IPS-11a (cell line): ENCODE results near the gene PSMB7.

Experiments used
- H3K4me3 ChIP-seq: one replicate; pipeline ENCODE4 v1.5.1; 2013; ENCODE audit warnings: low read depth, low read length, control low read depth

Gene PSMB7

DNA sequence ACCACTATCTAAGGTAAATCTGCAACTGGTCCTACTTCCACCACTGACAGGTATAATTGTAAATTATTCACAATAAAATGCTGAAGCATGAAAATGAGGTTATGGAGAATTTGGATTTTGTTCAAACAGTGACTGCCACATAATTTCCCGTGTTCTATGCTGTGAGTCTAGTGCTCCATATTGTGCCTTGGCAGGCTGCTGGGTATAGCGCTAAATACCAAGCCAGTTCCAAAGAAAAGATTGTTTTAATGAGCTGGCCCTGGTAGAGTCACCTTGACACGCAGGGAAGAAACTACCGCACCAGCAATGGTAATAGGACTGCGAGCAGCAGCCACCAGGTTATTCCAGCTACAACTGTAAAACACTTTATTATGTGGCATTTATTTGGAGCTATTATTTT, 30.4 kb downstream of the PSMB7 start:
- no peak overlapping the region for H3K4me3 ChIP-seq

DNA sequence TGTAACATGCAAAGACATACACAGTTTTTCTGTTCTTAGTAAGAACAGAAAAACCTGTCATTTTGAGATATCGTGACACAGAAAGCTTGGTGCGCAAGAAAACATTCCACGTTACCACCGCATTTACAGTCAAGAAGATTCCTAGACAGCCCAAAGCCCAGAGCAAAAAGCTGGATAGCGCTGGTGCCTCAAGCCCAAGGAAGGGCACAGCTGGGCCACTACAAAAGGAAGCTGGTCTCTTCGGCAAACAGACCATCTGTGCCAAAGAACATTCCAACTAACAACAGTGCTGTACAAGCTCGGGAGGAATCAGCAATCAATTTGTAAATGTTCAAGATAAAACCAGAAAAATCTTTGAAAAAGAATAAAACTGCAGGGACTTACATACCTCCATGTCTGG, 31.0 kb downstream of the PSMB7 start:
- H3K4me3 ChIP-seq = no peak overlapping the region

DNA sequence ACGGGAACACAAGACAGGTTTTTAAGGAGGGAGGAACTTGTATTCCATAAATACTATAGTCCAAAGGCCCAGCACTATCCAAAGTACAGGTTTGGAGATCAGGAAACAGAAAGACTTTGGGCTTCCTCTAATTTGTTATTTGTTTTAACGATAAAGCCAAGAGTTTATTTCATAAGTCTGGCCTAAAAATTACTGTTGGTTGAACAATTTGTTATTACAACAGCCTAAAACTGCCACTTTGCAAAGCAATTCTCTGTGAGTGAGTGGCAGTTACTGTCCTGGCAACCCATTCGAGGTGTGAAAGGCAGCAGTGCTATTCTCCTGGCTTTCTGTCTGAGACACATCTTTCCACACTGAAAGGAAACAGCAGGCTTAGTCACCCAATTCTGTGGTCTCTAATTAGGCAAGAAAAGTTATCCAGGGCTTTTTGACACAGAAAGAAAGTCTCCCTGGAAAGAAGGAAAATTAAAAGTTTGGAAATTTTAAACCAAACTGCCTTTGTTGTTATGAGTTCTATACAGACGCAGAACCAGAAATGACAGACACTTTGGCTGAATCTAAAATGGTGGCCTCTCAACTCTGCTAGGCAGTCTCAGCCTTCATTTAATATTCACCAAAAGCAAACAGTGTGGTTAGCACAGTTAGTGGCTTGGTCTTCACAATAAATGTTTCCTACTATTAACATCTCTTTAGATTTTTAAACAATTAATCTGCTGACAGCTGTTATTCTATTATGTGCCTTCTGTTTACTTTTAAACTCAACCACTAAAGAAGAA, 33.9 kb downstream of the PSMB7 start:
- no peak overlapping the region for H3K4me3 ChIP-seq

DNA sequence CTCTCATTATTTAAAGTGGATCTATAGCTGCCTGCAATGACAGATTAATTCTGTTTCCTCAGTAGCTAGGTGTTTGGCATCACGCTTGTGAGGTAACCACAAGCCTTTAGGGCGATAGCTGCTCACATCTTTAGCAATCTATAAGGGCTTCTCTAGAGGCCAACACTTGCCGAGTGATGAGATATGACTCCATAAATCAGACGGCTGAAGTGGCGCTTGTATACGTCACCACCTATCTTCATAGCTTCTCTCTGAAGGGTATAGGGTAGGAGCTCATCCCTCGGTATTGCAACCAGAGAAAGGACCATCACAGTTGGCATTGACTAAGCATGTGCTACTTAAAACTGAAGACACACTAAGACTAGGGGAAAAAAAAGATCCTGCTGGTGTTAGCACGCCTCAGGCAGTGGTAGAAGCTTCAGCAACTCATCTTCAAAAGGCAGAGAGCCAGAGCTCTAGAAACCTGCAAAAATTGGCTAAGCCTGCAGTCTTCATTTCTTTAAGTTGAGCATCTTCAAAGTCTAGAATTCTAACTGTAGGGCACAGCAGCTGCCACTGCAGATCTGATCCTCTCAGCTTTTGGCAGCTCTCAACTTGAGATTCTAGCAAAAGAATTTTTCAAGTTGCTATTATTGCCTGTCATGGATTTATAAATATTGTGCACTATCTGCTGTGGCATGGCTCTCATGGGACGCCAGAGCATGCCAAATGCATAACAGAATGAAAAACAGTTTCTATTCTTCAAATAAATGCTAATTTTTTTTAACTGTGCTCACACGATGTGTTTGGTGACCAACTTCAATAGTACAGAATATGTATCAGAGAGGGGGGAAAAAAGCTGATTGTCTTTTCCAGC, 37.5 kb downstream of the PSMB7 start:
- no peak overlapping the region for H3K4me3 ChIP-seq

DNA sequence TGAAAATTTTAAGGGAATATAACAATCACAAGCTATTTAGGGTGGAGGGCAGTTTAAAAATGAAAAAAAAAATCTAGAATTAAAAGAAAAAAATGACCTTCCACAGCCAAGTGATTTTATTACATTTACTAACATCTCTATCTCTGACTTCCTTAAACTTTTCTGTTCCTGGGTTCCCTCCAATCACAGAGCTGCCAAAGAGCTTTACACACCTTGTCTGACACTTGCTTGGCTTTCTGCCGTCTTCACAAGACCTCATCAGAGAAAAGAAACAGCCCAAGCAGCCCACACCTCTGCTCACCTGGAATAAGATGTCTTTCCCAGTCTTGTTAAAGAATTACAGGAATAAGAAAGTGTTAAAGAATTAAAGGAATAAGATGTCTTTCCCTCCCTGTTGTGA, 38.9 kb downstream of the PSMB7 start:
- no peak overlapping the region for H3K4me3 ChIP-seq

DNA sequence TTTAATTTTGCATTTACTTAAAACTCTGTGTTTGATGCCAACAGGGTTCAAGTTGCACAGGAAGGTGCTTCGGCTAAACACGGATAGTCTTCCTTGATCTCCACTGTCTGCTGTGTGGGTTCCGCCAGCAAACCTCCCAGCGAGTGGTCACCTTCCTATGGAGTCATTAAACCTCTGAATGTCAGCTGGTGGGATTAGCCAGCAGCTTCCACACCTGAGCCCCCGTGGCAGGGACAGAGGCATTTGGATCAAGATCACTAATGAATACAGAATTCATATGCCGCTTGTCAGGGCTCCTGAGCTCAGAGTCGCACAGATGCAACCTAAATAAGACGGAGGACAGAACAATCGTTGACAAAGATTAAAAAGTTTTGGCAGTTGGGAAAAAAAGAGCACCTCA, 39.5 kb downstream of the PSMB7 start:
- H3K4me3 ChIP-seq = no peak overlapping the region

DNA sequence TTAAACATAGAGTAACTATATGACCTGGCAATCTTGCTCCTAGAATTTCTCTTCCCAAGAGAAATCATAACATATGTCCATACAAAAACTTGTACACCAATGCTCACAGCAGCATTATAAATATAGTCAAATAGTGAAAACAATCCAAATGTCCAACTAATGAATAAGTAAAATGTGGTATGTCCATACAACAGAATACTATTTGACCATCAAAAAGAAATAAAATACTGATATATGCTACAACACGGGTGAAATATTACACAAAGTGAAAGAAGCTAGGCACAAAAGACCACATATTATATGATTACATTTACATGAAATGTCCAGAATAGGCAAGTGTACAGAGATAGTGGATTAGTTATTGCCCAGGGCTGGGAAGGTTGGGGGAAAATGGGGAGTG, 41.4 kb downstream of the PSMB7 start:
- H3K4me3 ChIP-seq = no peak overlapping the region

DNA sequence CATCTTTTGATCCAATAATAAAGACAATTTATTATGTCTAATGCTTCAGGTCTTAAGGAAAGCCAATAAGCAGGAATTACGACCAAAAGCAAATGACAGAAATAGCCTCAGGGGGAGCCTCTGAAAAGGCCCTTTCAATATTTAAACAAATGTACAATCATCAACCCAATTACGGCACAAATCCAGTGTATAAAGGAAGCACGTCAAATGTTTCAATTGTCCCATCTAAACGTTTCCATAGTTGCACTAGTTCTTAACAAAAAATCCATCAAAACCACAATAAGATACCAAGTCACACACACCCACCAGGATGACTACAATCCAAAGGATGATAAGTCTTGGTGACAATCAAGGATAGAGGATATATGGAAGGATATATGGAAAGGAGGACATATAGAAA, 41.9 kb downstream of the PSMB7 start:
- no peak overlapping the region for H3K4me3 ChIP-seq

DNA sequence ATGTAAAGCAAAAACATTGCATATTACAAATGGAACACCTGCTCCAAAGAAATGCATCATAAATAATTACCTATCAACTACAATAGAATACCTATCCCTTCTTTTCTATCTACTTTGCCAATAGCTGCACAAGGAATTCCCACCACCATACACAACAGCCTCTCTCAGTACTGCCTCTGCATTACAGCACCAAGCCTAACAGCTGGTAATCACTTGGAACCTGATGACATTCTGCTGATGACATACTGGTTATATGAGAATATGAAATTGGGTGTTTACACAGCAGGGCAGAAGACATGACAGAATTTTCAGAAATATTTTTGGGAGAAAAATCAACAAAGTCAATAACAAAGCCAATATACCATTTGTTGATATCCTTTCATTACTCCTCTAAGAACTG, 43.2 kb downstream of the PSMB7 start:
- no peak overlapping the region for H3K4me3 ChIP-seq

DNA sequence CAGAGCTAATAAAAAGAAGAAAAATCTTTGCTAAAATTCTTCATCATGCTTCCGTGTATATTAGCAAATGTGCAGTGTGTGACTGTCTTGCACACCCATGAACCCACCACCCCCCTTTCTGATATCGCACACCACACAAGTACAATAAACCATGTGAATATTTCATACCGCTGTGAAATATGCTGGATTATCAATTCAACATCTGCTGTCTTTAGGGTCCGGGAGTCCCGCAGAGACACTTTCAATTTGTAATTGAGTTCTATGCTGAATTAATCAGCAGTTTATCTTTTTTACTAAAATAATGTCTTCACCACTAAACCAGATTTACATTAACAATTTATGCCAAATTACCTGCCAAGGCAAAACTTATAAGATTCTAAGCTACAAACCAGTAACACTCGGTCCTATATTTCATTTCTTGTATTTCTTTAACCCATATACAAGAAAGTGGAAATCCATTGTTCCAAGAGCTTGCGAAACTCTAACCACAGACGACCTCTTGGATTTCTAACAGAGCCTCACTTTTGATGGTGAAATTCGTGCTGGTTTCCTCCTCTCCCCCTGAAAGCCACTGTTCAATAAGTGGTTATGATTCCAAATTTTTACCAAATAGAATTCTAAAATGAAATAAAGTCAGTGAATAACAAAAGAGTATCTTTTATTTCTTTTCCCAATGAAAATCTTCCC, 44.2 kb downstream of the PSMB7 start:
- no peak overlapping the region for H3K4me3 ChIP-seq

DNA sequence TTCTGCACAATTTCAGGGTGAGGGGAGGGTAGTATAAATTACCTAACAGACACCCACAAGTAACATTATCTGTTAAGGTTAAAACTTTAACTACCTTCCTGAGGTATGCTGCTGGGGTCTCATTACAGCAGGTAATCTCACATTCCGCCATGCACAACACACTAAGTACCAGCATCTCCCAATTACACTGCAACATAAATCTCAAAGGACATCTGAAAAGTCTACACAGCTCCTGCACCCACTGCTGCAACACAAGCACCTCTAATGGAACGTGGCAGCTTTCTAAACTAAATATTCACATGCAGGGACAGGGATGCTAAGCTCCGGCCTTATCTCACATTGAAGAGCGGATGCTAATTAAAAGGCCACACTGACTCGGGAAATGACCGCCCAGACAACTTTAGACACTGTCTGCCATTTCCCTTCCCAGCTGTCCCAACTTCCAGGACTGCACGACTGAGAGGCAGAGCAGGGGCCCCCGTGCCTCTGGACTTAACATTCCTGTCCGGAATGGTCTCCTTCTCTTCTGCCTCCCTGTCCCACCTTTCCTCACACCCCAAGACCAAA, 45.9 kb downstream of the PSMB7 start:
- H3K4me3 ChIP-seq = no peak overlapping the region

DNA sequence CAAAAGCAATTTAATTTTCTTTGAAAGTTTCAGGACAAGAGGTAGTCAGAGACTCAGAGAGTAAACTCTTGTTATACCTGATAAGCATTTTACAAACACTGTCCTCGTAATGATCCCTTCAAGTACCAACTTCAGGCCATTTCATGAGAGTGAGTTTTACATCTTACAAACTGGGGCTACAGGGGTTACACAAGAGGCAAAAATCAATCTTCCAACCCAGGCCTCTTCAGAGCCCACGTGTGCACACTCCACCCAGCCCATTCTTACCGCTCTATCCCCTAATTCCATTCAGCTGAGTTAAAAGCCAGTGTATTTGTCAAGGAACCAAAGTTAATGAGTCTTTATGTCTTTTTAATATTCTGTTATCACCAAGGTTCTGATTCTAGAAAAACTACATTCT, 46.5 kb downstream of the PSMB7 start:
- H3K4me3 ChIP-seq = no peak overlapping the region

DNA sequence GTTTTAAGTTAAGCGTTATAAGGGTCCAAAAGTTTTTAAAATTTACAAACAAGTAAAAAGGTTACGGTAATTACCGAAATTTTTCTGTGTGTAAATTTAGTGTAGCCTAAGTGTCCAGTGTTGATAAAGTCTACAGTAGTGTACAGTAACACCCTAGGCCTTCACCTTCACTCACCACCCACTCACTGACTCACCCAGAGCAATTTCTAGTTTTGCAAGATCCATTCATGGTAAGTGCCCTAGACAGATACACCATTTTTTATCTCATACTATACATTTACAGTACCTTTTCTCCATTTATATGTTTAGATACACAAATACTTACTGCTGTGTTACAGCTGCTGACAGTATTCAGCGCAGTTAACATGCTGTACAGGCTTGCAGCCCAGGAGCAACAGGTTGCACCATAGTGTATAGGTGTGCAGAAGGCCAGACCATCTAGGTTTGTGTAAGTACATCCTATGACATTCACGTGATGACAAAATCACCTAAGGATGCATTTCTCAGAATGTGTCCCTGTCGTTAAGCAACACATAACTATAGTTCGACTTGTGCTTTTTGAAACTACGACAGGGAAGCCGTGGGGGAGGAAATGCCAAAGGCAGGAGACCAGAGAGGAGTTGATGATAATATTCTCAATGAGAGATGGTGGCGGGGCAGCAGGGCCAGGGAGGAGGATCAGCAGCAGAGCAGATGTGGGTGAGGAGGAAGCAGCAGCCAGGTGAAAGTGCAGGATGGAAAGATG, 48.6 kb downstream of the PSMB7 start:
- no peak overlapping the region for H3K4me3 ChIP-seq

DNA sequence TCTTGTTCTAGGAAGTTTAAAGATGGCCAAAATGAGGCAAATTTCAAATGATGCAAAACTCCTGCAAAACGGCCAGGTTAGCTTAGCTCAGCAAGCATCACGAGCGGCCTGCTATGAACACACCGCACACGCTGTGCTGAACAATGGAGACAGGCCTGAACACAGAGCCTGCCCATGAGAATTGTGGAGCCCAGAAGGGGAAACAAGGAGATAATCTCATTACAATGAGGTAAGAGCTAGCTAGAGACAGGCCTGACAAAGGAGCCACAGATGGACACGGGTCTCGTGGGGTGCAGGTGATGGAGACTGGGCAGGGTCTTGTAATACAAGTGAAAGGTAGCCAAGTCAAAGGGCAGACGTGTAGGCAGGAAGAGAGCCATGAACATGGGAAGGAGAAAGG, 50.2 kb downstream of the PSMB7 start:
- H3K4me3 ChIP-seq = no peak overlapping the region

DNA sequence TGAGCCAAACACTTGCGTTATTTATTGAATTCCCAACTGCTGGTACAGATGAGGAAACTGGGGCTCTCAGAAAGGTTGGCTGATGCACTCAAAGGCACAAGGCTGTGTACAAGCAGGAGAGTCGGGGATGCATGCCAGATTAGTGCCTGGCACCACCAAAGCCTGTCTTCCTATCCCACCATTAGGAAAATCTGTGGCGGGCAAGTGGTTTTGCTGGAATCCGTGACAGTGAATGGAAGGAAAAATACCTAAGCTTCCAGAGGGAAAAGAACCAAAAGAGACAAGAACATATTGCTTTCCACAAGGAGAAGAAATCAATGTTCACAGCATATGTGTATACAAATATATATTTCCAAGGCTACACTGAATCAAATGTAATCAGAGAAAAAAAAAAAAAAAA, 51.1 kb downstream of the PSMB7 start:
- no peak overlapping the region for H3K4me3 ChIP-seq

DNA sequence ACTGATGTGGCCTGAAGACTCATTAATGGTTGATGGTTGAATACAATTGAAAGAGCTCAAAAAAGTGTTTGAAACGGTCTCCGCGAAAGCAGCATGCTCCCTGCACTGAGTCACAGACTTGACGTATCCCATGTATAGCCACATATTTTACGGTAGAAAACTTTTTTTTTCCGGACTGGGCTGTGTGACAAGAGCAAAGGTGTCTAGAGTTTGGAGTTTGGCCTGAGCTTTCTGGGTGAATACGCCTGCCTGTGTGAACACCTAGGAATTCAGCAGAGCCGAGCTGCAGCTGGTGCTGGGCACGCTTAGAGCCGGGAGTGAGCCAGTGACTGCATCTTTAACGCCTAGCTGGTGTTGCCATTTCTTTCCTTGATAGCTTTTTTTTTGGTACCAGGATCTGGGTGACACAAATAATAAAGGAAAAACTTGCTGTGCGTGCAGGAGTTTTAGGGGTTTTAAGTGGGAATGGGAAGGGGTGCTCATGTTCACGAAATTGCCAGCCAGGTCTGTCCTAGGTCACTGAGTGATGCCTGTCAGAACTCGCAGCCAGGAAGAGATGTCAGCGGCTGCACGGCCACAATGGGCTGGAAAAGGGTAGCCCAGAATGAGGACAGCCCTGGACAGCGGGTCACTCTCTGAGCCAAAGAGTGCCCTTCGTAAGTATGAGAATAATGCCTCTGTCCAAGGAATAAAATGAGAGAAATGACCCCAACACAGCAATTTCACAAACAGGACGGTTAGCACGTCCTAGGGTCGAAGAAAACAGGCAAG, 51.7 kb downstream of the PSMB7 start:
- no peak overlapping the region for H3K4me3 ChIP-seq

DNA sequence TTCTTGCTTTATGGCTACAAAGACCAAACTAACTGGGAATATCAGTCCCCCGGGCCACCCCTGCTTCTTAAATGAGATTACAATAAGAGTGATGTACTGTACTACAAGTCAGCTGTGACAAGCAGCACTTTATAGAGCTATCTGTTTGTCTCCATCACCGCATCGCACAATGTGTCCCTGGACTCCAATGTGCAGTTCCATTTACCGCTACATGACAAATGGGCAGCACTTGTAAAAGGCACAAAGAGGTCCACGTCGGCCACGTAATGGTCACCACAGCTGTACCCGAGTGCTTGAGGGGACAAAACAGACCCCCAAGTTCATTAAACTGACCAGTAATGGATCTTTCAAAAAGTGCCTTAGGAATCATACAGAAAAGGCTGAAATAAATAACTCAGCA, 54.1 kb downstream of the PSMB7 start:
- no peak overlapping the region for H3K4me3 ChIP-seq

DNA sequence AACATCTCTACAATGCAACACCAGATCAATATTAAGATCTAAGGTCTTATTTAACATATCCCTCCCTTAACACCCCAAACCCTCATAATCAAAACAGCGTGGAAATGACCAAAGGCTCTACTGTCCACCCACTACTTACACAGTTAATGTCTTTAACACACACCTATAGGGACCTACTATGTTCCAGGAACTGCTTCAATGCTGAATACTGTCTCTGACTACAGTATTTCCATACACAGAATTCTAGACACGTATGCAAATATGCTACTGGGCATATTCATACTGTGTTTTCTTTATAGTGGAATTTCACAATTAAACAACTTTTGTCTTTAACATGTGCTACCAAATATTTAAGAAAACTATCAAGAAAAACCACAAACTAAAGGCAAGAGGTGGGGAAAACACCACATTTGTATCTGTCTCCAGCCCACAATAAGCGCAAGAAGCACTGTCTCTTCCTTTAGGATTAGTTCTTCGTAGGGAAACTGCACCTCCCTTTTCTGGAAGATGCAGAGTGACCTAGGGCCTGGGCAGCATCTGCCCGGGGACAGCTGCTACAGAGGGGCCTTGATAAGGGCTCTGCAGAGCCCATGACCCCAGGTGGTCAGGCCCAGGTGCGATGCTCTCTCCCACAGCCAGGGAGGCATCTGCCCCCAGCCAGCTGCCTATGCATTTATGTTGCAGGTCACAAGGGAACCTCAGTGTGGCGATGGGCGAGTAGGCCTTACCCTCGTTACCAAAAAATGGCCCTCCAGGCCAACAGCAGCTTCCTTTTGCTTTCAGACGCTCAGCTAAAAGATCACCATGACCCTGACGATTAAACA, 55.2 kb downstream of the PSMB7 start:
- no peak overlapping the region for H3K4me3 ChIP-seq

DNA sequence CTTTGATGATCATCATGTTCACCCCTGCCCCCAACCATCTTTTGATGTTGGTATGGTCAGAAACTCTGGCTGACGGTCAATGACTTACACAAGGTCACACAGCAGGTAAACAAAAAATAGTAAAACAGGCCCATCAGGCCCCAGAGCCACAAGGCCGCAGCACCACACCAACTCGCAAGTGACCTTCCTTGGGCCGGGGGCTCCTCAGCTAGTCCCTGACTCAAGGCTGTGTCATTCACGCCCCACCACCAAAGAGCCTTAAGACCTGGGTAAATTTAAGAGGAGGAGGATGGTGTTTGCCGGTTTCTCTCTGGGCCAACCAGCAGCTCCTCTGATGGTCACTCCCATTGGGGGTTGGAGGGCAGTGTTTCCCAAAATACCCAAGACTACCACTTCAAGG, 55.8 kb downstream of the PSMB7 start:
- no peak overlapping the region for H3K4me3 ChIP-seq
